Right forelimb (tissue), 1 donor: ENCODE measurements around the gene ZBP1.

Experiments used
- DNase-seq: peaks from one replicate; pipeline ENCODE4 v3.0.0-alpha.2; 2018

ZBP1 gene

GRCh38 chr20:57616143-57616951, 3.9 kb downstream of the ZBP1 start:
- no peak for DNase-seq

- DNase-seq = no peak
Measured at GRCh38 chr20:57615445-57615811, 4.8 kb downstream of the ZBP1 start.

- no peak for DNase-seq
Measured at GRCh38 chr20:57614490-57615444, 5.5 kb downstream of the ZBP1 start.

GRCh38 chr20:57613481-57613921, 6.7 kb downstream of the ZBP1 start:
- DNase-seq = no peak

GRCh38 chr20:57612916-57613315, 7.3 kb downstream of the ZBP1 start:
- DNase-seq = no peak

- no peak for DNase-seq
Measured at GRCh38 chr20:57612436-57612835, 7.8 kb downstream of the ZBP1 start.

- DNase-seq = no peak
Measured at GRCh38 chr20:57611586-57612311, 8.5 kb downstream of the ZBP1 start.

- no peak for DNase-seq
Measured at GRCh38 chr20:57610261-57610952, 9.8 kb downstream of the ZBP1 start.

GRCh38 chr20:57609842-57610167, 10.4 kb downstream of the ZBP1 start:
- DNase-seq = no peak

- no peak for DNase-seq
Measured at GRCh38 chr20:57609086-57609841, 11.0 kb downstream of the ZBP1 start.

- DNase-seq = no peak
Measured at GRCh38 chr20:57608516-57608915, 11.7 kb downstream of the ZBP1 start.

- no peak for DNase-seq
Measured at GRCh38 chr20:57605878-57606277, 14.3 kb downstream of the ZBP1 start.

GRCh38 chr20:57605045-57605444, 15.2 kb downstream of the ZBP1 start:
- no peak for DNase-seq

- DNase-seq = no peak
Measured at GRCh38 chr20:57603120-57603519, 17.1 kb downstream of the ZBP1 start.

- no peak for DNase-seq
Measured at GRCh38 chr20:57601737-57602136, 18.5 kb downstream of the ZBP1 start.

- no peak for DNase-seq
Measured at GRCh38 chr20:57601211-57601570, 19.0 kb downstream of the ZBP1 start.

GRCh38 chr20:57600320-57601210, 19.7 kb downstream of the ZBP1 start:
- no peak for DNase-seq

GRCh38 chr20:57598491-57598890, 21.7 kb downstream of the ZBP1 start:
- no peak for DNase-seq

GRCh38 chr20:57598060-57598459, 22.2 kb downstream of the ZBP1 start:
- DNase-seq = no peak

GRCh38 chr20:57596998-57597939, 23.0 kb downstream of the ZBP1 start:
- peak; percentile 86 for DNase-seq
